HepG2 (cell line): Measurements from ENCODE around the gene GATD1. TPM values are rescaled to one million over a fixed set of nuclear protein-coding genes. Genes with fewer than 3 reads are reported as not detected.

Experiments
- BRD4 ChIP-seq: sonication (generic); formaldehyde crosslinking; IDR thresholded peaks from 2 replicates; pipeline ENCODE4 v1.4.0; 2020; ENCODE audit warnings: missing genetic modification reagents
- CHCHD3 ChIP-seq: sonication (generic); formaldehyde crosslinking; IDR thresholded peaks from 2 replicates; pipeline ENCODE4 v1.8.0; 2022; ENCODE audit warnings: mild to moderate bottlenecking, missing genetic modification reagents, moderate library complexity
- MTERF4 ChIP-seq: sonication (generic); formaldehyde crosslinking; IDR thresholded peaks from 2 replicates; pipeline ENCODE4 v1.8.0; 2023; ENCODE audit warnings: mild to moderate bottlenecking, missing genetic modification reagents
- NFE2L2 ChIP-seq: fragments of 150-350 bp; IDR thresholded peaks from 2 replicates; pipeline ENCODE4 v1.6.1; 2014; ENCODE audit warnings: low read length
- NR2F6 ChIP-seq, 2 experiments: IDR thresholded peaks; 2 replicates each; pipeline ENCODE4 v1.6.1; 2016; ENCODE audit warnings: antibody characterized with exemption in 1 of 2, mild to moderate bottlenecking in 1 of 2
- RCOR2 ChIP-seq: IDR thresholded peaks from 2 replicates; pipeline ENCODE4 v1.6.1; 2016; ENCODE audit warnings: missing biosample characterization, missing genetic modification reagents
- SNAI1 ChIP-seq: sonication (generic); formaldehyde crosslinking; IDR thresholded peaks from 2 replicates; pipeline ENCODE4 v1.5.0; 2020; ENCODE audit warnings: mild to moderate bottlenecking, missing genetic modification reagents, borderline replicate concordance
- TGIF2 ChIP-seq: IDR thresholded peaks from 2 replicates; pipeline ENCODE4 v1.6.1; 2016; ENCODE audit warnings: control low read depth, missing compliant biosample characterization
- YEATS4 ChIP-seq: sonication (generic); formaldehyde crosslinking; IDR thresholded peaks from 2 replicates; pipeline ENCODE4 v1.4.0; 2020; ENCODE audit warnings: missing genetic modification reagents, borderline replicate concordance
- ZFAT ChIP-seq: sonication (generic); formaldehyde crosslinking; conservative IDR thresholded peaks from 2 replicates; pipeline ENCODE4 v1.8.1; 2023; ENCODE audit warnings: missing genetic modification reagents, inconsistent platforms
- ZGPAT ChIP-seq: IDR thresholded peaks from 2 replicates; pipeline ENCODE4 v1.6.1; 2016; ENCODE audit warnings: mild to moderate bottlenecking
- ZNF12 ChIP-seq: sonication (generic); formaldehyde crosslinking; IDR thresholded peaks from 2 replicates; pipeline ENCODE4 v1.5.0; 2020; ENCODE audit warnings: missing genetic modification reagents
- ZNF263 ChIP-seq: sonication (generic); formaldehyde crosslinking; IDR thresholded peaks from 2 replicates; pipeline ENCODE4 v1.4.0; 2020; ENCODE audit warnings: missing genetic modification reagents
- ZNF264 ChIP-seq: sonication (generic); formaldehyde crosslinking; IDR thresholded peaks from 2 replicates; pipeline ENCODE4 v1.4.0; 2020; ENCODE audit warnings: missing genetic modification reagents
- ZNF296 ChIP-seq: sonication (generic); formaldehyde crosslinking; conservative IDR thresholded peaks from 2 replicates; pipeline ENCODE4 v1.5.0; 2020; ENCODE audit warnings: mild to moderate bottlenecking, missing genetic modification reagents
- ZNF629 ChIP-seq: sonication (generic); formaldehyde crosslinking; conservative IDR thresholded peaks from 2 replicates; pipeline ENCODE4 v1.5.0; 2020; ENCODE audit warnings: missing genetic modification reagents
- ZNF850 ChIP-seq: sonication (generic); formaldehyde crosslinking; conservative IDR thresholded peaks from 2 replicates; pipeline ENCODE4 v1.9.0; 2021; ENCODE audit warnings: mild to moderate bottlenecking, missing genetic modification reagents
- ZSCAN21 ChIP-seq: sonication (generic); formaldehyde crosslinking; IDR thresholded peaks from 2 replicates; pipeline ENCODE4 v1.8.0; 2022; ENCODE audit warnings: mild to moderate bottlenecking, missing genetic modification reagents, moderate library complexity, borderline replicate concordance
- polyA plus RNA-seq, 8 experiments: library from polyadenylated mRNA; depleted of rRNA in 3 of 8; stranded (reverse) in 7 of 8; unstranded in 1 of 8; fragments of >200 nt; fragmentation: Illumina TruSeq in 4 of 8; extraction: Trizol in 4 of 8; gene quantifications; 2 replicates each; pipeline versions ENCODE4 v1.2.1 to v1.2.3, GENCODE V29; 2011 to 2016; ENCODE audit warnings: low read depth in 4 of 8, missing spikeins in 1 of 8, mixed read lengths in 1 of 8; ENCODE audit not compliant: insufficient read depth in 1 of 8
- total RNA-seq, 5 experiments: library from RNA; depleted of rRNA; stranded (reverse); fragments of >200 nt; fragmentation: Illumina TruSeq; extraction: Trizol; gene quantifications; 2 replicates each; pipeline ENCODE4 v1.2.3, GENCODE V29; 2016; ENCODE audit warnings: low read depth in 1 of 5
- TF ChIP-seq, protein P1 (sequence below): sonication (generic); formaldehyde crosslinking; IDR thresholded peaks from 2 replicates; pipeline ENCODE4 v1.8.0; 2022; ENCODE audit warnings: missing genetic modification reagents, mild to moderate bottlenecking, inconsistent platforms, borderline replicate concordance
- TF ChIP-seq, protein P2 (sequence below): sonication (generic); formaldehyde crosslinking; IDR thresholded peaks from 2 replicates; pipeline ENCODE4 v1.4.0; 2020; ENCODE audit warnings: mild to moderate bottlenecking, missing genetic modification reagents
- TF ChIP-seq, protein P3 (sequence below): sonication (generic); formaldehyde crosslinking; IDR thresholded peaks from 2 replicates; pipeline ENCODE4 v1.4.0; 2020; ENCODE audit warnings: missing genetic modification reagents, borderline replicate concordance

The GATD1 gene
- total and polyA plus RNA-seq, 2 of the 13 experiments (the other 11 are each of a cell fraction or from before 2014, with no cell fraction given) = 31.3 to 60.5 TPM

GRCh38 chr11:808427-809286, 31.4 kb upstream of the GATD1 start (continued):
- TF ChIP-seq, protein P1, sequence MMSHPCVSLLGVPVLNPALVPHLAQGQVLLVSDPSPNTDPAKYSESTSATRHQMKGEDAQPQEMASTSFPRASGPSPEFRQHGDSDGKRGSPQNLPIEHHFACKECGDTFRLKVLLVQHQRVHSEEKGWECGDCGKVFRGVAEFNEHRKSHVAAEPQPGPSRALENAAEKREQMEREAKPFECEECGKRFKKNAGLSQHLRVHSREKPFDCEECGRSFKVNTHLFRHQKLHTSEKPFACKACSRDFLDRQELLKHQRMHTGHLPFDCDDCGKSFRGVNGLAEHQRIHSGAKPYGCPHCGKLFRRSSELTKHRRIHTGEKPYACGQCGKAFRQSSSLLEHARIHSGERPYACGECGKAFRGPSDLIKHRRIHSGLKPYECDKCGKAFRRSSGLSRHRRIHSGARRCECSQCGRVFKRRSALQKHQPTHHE (CRISPR knock-in tag) = peak; percentile 33; the same call in 1 of the 2 replicates
- no peak for TF ChIP-seq ZSCAN21 (CRISPR knock-in tag)
- no peak for TF ChIP-seq NFE2L2
- TF ChIP-seq, protein P2, sequence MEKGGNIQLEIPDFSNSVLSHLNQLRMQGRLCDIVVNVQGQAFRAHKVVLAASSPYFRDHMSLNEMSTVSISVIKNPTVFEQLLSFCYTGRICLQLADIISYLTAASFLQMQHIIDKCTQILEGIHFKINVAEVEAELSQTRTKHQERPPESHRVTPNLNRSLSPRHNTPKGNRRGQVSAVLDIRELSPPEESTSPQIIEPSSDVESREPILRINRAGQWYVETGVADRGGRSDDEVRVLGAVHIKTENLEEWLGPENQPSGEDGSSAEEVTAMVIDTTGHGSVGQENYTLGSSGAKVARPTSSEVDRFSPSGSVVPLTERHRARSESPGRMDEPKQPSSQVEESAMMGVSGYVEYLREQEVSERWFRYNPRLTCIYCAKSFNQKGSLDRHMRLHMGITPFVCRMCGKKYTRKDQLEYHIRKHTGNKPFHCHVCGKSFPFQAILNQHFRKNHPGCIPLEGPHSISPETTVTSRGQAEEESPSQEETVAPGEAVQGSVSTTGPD (CRISPR knock-in tag) = no peak
- TF ChIP-seq RCOR2 = no peak; the same call in 1 of the 2 replicates
- TF ChIP-seq YEATS4 (CRISPR knock-in tag) = no peak
- no peak for TF ChIP-seq NR2F6 (IDR thresholded peaks at IDR 0.05)
- peak; percentile 11; the same call in 1 of the 2 replicates for TF ChIP-seq NR2F6 (CRISPR knock-in tag; IDR thresholded peaks at IDR 0.05)
- TF ChIP-seq ZNF629 (CRISPR knock-in tag) = peak; percentile 85
- TF ChIP-seq SNAI1 = peak; percentile 31; the same call in 1 of the 2 replicates
- peak; percentile 65; the same call in 1 of the 2 replicates for TF ChIP-seq ZFAT (CRISPR knock-in tag)
- TF ChIP-seq ZNF12 (CRISPR knock-in tag) = 0 out of 2 replicates have a peak, but pooled peaks have one; percentile 50
- TF ChIP-seq TGIF2 (CRISPR knock-in tag) = no peak
- TF ChIP-seq, protein P3, sequence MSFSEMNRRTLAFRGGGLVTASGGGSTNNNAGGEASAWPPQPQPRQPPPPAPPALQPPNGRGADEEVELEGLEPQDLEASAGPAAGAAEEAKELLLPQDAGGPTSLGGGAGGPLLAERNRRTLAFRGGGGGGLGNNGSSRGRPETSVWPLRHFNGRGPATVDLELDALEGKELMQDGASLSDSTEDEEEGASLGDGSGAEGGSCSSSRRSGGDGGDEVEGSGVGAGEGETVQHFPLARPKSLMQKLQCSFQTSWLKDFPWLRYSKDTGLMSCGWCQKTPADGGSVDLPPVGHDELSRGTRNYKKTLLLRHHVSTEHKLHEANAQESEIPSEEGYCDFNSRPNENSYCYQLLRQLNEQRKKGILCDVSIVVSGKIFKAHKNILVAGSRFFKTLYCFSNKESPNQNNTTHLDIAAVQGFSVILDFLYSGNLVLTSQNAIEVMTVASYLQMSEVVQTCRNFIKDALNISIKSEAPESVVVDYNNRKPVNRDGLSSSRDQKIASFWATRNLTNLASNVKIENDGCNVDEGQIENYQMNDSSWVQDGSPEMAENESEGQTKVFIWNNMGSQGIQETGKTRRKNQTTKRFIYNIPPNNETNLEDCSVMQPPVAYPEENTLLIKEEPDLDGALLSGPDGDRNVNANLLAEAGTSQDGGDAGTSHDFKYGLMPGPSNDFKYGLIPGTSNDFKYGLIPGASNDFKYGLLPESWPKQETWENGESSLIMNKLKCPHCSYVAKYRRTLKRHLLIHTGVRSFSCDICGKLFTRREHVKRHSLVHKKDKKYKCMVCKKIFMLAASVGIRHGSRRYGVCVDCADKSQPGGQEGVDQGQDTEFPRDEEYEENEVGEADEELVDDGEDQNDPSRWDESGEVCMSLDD (CRISPR knock-in tag) = 0 out of 2 replicates have a peak, but pooled peaks have one; percentile 12
- 0 out of 2 replicates have a peak, but pooled peaks have one; percentile 38 for TF ChIP-seq ZNF263 (CRISPR knock-in tag)
- TF ChIP-seq ZGPAT = no peak
- TF ChIP-seq CHCHD3 = no peak
- TF ChIP-seq ZNF264 = 0 out of 2 replicates have a peak, but pooled peaks have one; percentile 13
- TF ChIP-seq ZNF296 (CRISPR knock-in tag) = peak; percentile 100
- no peak for TF ChIP-seq MTERF4
- peak; percentile 93; the same call in 1 of the 2 replicates for TF ChIP-seq ZNF850 (CRISPR knock-in tag)
- TF ChIP-seq BRD4 = peak; percentile 59; the same call in 1 of the 2 replicates
